ENCODE results near the gene MCF2L2. TPM values are rescaled to one million over a fixed set of nuclear protein-coding genes. Genes with fewer than 3 reads are reported as not detected.
A peak's percentile ranks its signal among the peaks of the same experiment; 100 is the strongest.
"Not testable (repeated sequence)": the region's sequence is repeated elsewhere in the genome, so short reads cannot be mapped to it uniquely, and the experiment has no call there.

MCF2L2 gene
- polyA plus RNA-seq, 6 donors from 2014 or later, result not detected

GRCh38 chr3:183252973-183253527, 175.4 kb downstream of the MCF2L2 start, which contains the start of gene B3GNT5:
B3GNT5 (plus strand) TSS chr3:183253253; CDS start chr3:183269799, 16,546 bp downstream.
- H3K27me3 Mint-ChIP-seq, result peaks cover 40 to 56% (median 46%) of the 10 kb centered on the region in 3 donors
- DNase-seq, result no peak

DNA sequence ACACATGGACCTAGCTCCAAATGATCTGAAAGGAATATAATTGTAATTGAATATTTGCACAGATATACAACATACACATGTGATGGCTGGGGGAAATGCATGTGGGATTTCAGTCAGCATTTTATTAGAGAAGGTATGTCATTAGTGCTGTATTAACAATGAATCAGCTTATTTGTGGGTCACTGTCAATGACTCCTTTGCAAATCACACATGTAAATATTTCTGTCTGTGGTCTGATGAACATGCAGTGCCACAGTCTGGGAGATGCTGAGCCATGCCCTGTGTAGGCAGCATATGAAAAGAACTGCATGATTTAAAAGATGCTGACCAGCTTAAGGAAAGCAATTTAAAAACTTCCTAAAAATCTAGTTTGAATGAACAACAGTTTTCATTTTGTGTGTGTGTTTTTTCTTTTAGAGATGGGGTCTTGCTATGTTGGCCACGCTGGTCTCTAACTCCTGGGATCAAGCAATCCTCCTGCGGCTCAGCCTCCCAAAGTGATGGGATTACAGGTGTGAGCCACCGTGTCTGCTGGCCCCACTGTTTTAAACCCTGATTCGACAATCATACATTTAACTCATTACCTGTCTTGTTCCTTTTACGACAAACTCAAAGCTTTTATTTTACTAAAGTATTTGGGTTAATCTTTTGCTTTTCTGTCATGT, 176.2 kb downstream of the MCF2L2 start:
- DNase-seq, result no peak
- Mint-ChIP-seq H3K4me1 (peaks cover 4 to 8% (median 6%) of the 10 kb centered on the region in 3 donors), H3K9me3 (peaks cover 0 to 8% (median 0%) of the 10 kb centered on the region in 7 donors), H3K4me3 (peak overlapping the region in 6 of 8 donors; percentile 43 to 77 (median 70)), H3K36me3 (no peaks in the 10 kb centered on the region), H3K27me3 (peaks cover 32 to 48% (median 41%) of the 10 kb centered on the region in 3 donors), H3K27ac (no peak overlapping the region)
- no peak for ATAC-seq (ENCODE audit: low read depth in 2 of 2)

More at GRCh38 chr3:183252973-183253527, 175.4 kb downstream of the MCF2L2 start, which contains the start of gene B3GNT5:
- Mint-ChIP-seq H3K4me3 (peak within 1 kb of the TSS in 7 of 8 donors; percentile 74 to 87 (median 83)), H3K9me3 (peaks cover 0 to 8% (median 0%) of the 10 kb centered on the region in 7 donors), H3K36me3 (no peaks in the 10 kb centered on the region), H3K4me1 (peaks cover 6 to 10% (median 6%) of the 10 kb centered on the region in 3 donors), H3K27ac (peak within 1 kb of the TSS in 2 of 6 donors; percentile 39 to 73)
- peak; percentile 39 to 46 for ATAC-seq (ENCODE audit: low read depth in 2 of 2)

GRCh38 chr3:183249006-183249718, 179.3 kb downstream of the MCF2L2 start:
- no peaks in the 10 kb centered on the region for H3K36me3 Mint-ChIP-seq
- ATAC-seq (ENCODE audit: low read depth in 2 of 2) (no peak), DNase-seq (no peak)
- H3K4me1 Mint-ChIP-seq, result peaks cover 2 to 8% (median 6%) of the 10 kb centered on the region in 3 donors
- H3K27ac Mint-ChIP-seq, result peak overlapping the region in 1 of 6 donors; percentile 85
- H3K27me3 Mint-ChIP-seq, result peaks cover 17 to 26% (median 25%) of the 10 kb centered on the region in 3 donors
- H3K9me3 Mint-ChIP-seq, result peaks cover 0 to 5% (median 0%) of the 10 kb centered on the region in 7 donors
- no peak overlapping the region for H3K4me3 Mint-ChIP-seq

GRCh38 chr3:183247011-183247589, 181.3 kb downstream of the MCF2L2 start:
- Mint-ChIP-seq H3K27me3 (peaks cover 16 to 25% (median 22%) of the 10 kb centered on the region in 3 donors), H3K4me3 (no peak overlapping the region), H3K4me1 (peaks cover 0 to 5% (median 0%) of the 10 kb centered on the region in 3 donors), H3K36me3 (peaks cover 3 to 14% of the 10 kb centered on the region in 2 donors), H3K9me3 (peaks cover 4 to 23% (median 15%) of the 10 kb centered on the region in 7 donors), H3K27ac (no peak overlapping the region)
- DNase-seq (no peak), ATAC-seq (ENCODE audit: low read depth in 2 of 2) (no peak)

- no peak overlapping the region for H3K4me3 Mint-ChIP-seq
- peaks cover 0 to 5% (median 0%) of the 10 kb centered on the region in 3 donors for H3K4me1 Mint-ChIP-seq
These were observed 183.4 kb downstream of the MCF2L2 start for GRCh38 chr3:183244981-183245476.

DNA sequence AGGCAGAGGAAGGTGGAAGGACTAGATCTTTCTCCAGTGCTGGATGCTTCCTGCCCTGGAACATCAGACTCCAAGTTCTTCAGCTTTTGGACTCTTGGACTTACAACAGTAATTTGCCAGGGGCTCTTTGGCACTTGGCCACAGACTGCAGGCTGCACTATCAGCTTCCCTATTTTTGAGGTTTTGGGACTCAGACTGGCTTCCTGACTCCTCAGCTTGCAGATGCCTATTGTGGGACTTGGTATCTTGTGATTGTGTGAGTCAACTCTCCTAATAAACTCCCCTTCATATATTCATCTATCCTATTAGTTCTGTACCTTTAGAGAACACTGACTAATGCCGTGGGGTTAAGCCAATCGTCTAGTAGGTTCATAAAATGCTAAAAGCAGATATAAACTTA, 184.2 kb downstream of the MCF2L2 start:
- Mint-ChIP-seq H3K4me1 (peaks cover 0 to 5% (median 0%) of the 10 kb centered on the region in 3 donors), H3K36me3 (peaks cover 9 to 39% of the 10 kb centered on the region in 2 donors), H3K27me3 (peaks cover 35 to 40% (median 38%) of the 10 kb centered on the region in 3 donors), H3K9me3 (peaks cover 17 to 44% (median 24%) of the 10 kb centered on the region in 7 donors), H3K27ac (no peak overlapping the region), H3K4me3 (no peak overlapping the region)
- no peak for DNase-seq
- no peak for ATAC-seq (ENCODE audit: low read depth in 2 of 2)

More at GRCh38 chr3:183244981-183245476, 183.4 kb downstream of the MCF2L2 start:
- Mint-ChIP-seq H3K27me3 (peaks cover 31 to 37% (median 35%) of the 10 kb centered on the region in 3 donors), H3K9me3 (peaks cover 17 to 39% (median 22%) of the 10 kb centered on the region in 7 donors), H3K27ac (no peak overlapping the region), H3K36me3 (peaks cover 9 to 32% of the 10 kb centered on the region in 2 donors)
- DNase-seq (no peak), ATAC-seq (ENCODE audit: low read depth in 2 of 2) (no peak)

GRCh38 chr3:183242431-183242830, 186.0 kb downstream of the MCF2L2 start:
- DNase-seq, result no peak
- H3K9me3 Mint-ChIP-seq, result peaks cover 17 to 44% (median 24%) of the 10 kb centered on the region in 7 donors
- no peak for ATAC-seq (ENCODE audit: low read depth in 2 of 2)
- peak overlapping the region in 1 of 6 donors; percentile 44 for H3K27ac Mint-ChIP-seq
- H3K36me3 Mint-ChIP-seq, result peaks cover 9 to 39% of the 10 kb centered on the region in 2 donors
- no peak overlapping the region for H3K4me3 Mint-ChIP-seq
- H3K4me1 Mint-ChIP-seq, result peaks cover 0 to 5% (median 0%) of the 10 kb centered on the region in 3 donors
- peaks cover 31 to 41% (median 33%) of the 10 kb centered on the region in 3 donors for H3K27me3 Mint-ChIP-seq

GRCh38 chr3:183239046-183239445, 189.4 kb downstream of the MCF2L2 start:
- Mint-ChIP-seq H3K4me3 (no peak overlapping the region), H3K27me3 (peaks cover 22 to 33% (median 32%) of the 10 kb centered on the region in 3 donors), H3K36me3 (peaks cover 9 to 39% of the 10 kb centered on the region in 2 donors), H3K27ac (no peak overlapping the region), H3K9me3 (peaks cover 17 to 39% (median 24%) of the 10 kb centered on the region in 7 donors), H3K4me1 (no peaks in the 10 kb centered on the region)
- DNase-seq, result no peak
- no peak for ATAC-seq (ENCODE audit: low read depth in 2 of 2)

GRCh38 chr3:183233966-183234365, 194.5 kb downstream of the MCF2L2 start:
- DNase-seq (no peak), ATAC-seq (ENCODE audit: low read depth in 2 of 2) (no peak)
- Mint-ChIP-seq H3K27ac (no peak overlapping the region), H3K4me3 (no peak overlapping the region), H3K27me3 (peaks cover 6 to 16% (median 13%) of the 10 kb centered on the region in 3 donors), H3K9me3 (peaks cover 0 to 2% (median 0%) of the 10 kb centered on the region in 7 donors), H3K4me1 (no peaks in the 10 kb centered on the region), H3K36me3 (no peaks in the 10 kb centered on the region)

GRCh38 chr3:183230826-183231225, 197.6 kb downstream of the MCF2L2 start:
- Mint-ChIP-seq H3K9me3 (peaks cover 0 to 2% (median 0%) of the 10 kb centered on the region in 7 donors), H3K27ac (no peak overlapping the region)
- no peak for DNase-seq

DNA sequence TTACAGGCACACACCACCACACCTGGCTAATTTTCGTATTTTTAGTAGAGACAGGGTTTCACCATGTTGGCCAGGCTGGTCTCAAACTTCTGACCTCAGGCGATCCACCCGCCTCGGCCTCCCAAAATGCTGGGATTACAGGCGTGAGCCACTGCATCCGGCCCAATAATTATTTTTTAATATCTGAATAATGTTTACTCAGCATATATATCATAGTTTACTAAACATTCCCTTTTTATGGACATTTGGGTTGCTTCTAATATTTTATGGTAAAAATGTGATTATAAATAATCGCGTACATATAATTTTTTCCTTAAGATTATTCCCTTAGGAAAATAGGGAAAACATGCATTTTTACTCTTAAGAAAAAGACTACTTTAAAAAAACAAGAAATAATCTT, 198.2 kb downstream of the MCF2L2 start:
- H3K27me3 Mint-ChIP-seq, result peaks cover 7 to 22% (median 15%) of the 10 kb centered on the region in 3 donors
- H3K9me3 Mint-ChIP-seq, result not testable (repeated sequence)

More at GRCh38 chr3:183230826-183231225, 197.6 kb downstream of the MCF2L2 start:
- no peaks in the 10 kb centered on the region for H3K4me1 Mint-ChIP-seq
- H3K27me3 Mint-ChIP-seq, result peaks cover 6 to 21% (median 13%) of the 10 kb centered on the region in 3 donors
- H3K4me3 Mint-ChIP-seq, result no peak overlapping the region
- no peak for ATAC-seq (ENCODE audit: low read depth in 2 of 2)
- no peaks in the 10 kb centered on the region for H3K36me3 Mint-ChIP-seq

DNA sequence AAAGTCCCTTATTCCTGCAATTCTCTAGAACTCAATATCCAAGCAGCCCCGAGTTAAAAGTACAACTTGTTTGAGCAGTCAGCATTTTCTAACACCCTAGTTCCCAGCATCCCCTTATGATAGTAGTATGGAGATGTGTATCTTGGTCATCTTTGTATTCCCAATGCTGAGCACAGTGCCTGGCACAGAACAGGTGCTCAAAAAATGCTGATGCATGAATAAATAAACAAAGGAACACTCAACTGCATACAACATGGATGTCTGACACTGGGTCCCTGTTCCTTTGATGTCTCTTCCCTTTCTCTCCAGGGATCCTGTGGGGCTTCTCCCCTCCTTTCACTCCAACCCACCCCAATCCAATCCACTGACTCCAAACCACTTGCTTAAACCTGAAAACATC, 199.2 kb downstream of the MCF2L2 start:
- DNase-seq (no peak), ATAC-seq (ENCODE audit: low read depth in 2 of 2) (no peak)
- Mint-ChIP-seq H3K9me3 (peaks cover 0 to 2% (median 0%) of the 10 kb centered on the region in 7 donors), H3K27ac (no peak overlapping the region), H3K4me3 (no peak overlapping the region), H3K27me3 (peaks cover 18 to 30% (median 26%) of the 10 kb centered on the region in 3 donors), H3K36me3 (no peaks in the 10 kb centered on the region), H3K4me1 (peaks cover 0 to 5% (median 3%) of the 10 kb centered on the region in 3 donors)

More for the DNA sequence above, 198.2 kb downstream of the MCF2L2 start:
- DNase-seq; H3K27ac Mint-ChIP-seq; H3K4me1 Mint-ChIP-seq; ATAC-seq (ENCODE audit: low read depth in 2 of 2); H3K36me3 Mint-ChIP-seq; H3K4me3 Mint-ChIP-seq: not testable (repeated sequence)
